Measurements from ENCODE around the gene ZNF674.

GRCh38 chrX:46567388-46567787, 22.2 kb upstream of the ZNF674 start:
- no peak for TF ChIP-seq CTCF (conservative IDR thresholded peaks at IDR 0.05 in 1 of 2, IDR thresholded peaks at IDR 0.05 in 1 of 2; ENCODE audit: low read depth in 1 of 2, low read length in 2 of 2)
- TF ChIP-seq EZH2 (IDR thresholded peaks at IDR 0.05; ENCODE audit: low read length, missing control alignments): no peak

All from fibroblast of lung (primary cell).